ENCODE measurements around the gene SMARCA2. TPM values are rescaled to one million over a fixed set of nuclear protein-coding genes. Genes with fewer than 3 reads are reported as not detected.

The SMARCA2 gene
- total RNA-seq, 1 donor from 2014 or later, result 84.9 TPM

DNA sequence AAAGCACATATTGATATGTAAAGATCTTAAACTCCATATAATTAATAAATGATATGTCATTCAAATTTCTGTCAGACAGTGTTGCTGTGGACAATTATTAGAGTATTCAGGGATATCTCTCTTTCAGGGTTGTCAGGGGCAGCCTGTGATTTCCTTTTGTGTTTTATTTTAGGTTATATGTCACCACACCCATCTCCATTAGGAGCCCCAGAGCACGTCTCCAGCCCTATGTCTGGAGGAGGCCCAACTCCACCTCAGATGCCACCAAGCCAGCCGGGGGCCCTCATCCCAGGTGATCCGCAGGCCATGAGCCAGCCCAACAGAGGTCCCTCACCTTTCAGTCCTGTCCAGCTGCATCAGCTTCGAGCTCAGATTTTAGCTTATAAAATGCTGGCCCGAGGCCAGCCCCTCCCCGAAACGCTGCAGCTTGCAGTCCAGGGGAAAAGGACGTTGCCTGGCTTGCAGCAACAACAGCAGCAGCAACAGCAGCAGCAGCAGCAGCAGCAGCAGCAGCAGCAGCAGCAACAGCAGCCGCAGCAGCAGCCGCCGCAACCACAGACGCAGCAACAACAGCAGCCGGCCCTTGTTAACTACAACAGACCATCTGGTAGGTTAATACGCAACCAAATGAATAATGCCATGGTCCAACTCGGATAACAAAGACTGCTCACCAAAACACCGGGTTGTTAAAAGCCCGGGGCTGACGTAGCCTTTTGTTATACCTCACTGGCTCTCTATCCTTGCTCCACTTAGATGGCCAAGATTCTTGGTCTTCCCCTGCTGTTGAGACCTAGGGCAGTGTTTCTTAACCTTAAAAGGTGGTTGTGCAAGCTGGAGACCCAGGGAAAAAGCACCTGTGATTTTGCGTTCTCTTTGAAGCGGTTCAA, 24.4 kb downstream of the SMARCA2 start:
- no peak for DNase-seq (ENCODE audit: low read depth in 2 of 2)

DNA sequence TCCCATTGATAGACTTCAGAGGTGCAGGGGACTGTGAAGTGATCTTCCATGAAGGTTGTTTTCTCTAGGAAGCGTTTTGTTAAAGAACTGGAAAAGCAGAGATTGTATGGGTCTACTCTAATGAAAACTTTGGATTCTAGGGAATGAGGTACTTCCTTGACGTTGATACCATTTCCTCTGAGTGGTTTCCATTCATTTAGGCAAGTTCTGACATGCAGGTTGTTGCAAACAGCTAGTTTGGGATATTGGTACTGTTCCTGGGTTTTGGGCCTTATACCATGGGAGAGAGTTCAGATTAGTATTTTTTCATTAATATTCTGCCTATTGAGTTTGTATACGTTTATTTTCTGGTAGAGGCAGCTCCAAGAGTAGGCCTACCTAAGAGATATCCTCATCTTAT, 25.7 kb downstream of the SMARCA2 start:
- DNase-seq (ENCODE audit: low read depth in 2 of 2), result no peak

DNA sequence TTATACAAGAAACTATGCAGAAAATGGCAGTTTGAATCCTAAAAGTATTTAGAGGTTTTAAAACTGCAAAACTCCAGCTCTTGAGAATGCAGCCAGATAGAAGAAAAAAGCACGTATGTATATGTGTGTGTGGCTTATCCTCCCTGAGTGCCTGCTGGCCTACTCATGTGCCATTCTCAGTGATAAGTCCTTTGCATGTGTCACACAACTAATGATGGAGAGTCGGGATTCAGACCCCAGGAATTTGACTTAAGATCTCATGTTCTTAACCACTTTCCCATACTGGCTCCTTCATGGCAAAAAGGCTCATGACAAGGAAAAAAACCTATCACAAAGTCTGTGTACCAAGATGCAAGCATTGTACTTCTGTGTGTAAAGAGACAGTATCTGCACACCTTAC, 26.6 kb downstream of the SMARCA2 start:
- DNase-seq (ENCODE audit: low read depth in 2 of 2), result no peak

DNA sequence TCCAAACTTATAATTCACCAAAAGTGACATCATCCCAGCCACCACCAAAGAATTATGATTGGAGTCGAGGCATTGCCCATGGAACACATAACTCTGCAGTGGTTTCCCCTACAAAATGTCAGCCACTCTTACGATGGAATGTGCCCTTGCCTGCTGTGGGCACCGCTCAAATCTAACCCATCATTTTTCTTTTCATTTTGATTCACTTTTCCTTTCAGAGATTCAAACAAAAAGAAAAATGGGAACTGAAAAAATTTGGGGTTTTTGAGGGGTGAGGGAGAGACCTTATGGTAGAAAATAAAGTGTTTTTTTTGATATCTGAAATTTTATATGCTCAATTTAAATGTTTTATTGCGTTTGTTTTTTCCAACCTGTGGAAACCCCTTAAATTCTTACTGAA, 28.1 kb downstream of the SMARCA2 start:
- no peak for DNase-seq (ENCODE audit: low read depth in 2 of 2)

DNA sequence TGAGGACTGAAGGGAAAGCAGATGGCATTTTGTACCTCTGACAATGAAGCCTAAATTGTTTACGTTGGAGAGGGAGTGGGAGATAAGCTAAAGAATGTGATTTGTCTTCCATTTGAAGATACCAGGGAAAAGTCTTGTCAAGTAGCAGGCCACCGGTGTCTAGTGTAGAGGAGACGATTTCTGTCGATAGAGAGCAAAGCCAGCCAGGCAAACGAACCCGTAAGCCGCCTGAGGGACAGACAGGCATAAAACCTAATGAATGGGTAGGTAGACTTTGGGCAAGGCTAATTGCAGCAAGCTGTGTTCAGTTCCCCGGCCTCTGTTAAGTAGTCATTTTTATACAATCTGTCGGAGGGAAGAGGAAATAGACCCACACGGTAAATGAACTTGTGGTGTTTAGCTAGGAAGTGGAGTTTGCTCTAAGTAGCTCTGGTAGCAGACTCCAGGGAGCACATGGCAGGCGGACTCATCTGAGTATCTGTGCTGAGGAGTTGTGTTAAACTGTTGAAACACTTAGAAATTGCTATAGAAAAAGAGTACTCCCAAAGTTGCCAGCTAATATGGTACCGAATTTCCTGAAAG, 28.8 kb downstream of the SMARCA2 start:
- no peak for DNase-seq (ENCODE audit: low read depth in 2 of 2)

DNA sequence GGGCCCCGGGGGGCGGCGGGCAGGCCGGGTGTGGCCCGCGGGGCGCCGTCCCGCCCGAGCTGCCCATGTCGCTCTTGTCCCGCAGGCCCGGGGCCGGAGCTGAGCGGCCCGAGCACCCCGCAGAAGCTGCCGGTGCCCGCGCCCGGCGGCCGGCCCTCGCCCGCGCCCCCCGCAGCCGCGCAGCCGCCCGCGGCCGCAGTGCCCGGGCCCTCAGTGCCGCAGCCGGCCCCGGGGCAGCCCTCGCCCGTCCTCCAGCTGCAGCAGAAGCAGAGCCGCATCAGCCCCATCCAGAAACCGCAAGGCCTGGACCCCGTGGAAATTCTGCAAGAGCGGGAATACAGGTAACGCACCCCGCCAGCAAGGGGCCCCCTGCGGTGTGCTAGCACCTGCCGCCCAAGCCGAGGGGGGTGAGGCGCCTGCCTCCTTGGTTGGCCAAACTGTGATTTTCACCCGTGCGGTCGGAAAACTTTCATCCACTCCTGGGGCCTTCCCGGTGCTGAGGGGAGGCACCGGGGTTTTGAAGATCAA, 32.1 kb downstream of the SMARCA2 start:
- no peak for DNase-seq (ENCODE audit: low read depth in 2 of 2)

DNA sequence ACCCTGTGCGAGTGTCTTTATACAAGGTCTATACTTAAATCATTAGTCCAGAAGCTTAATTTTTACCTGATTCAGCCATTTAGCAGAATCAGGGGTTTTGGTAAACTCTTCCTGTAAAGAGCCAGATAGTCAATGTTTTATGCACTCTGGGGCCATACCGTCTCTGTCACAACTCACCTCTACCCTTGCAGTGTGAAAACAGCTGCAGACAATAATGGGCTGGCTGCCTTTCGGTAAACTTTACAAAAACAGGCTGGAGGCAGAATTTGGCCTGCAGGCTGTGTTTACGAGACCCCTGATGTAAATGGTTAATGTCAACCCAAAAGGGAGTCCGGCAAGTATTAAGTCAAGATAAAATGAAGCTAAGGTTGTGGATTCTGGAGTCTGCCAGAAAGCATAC, 32.8 kb downstream of the SMARCA2 start:
- no peak for DNase-seq (ENCODE audit: low read depth in 2 of 2)

DNA sequence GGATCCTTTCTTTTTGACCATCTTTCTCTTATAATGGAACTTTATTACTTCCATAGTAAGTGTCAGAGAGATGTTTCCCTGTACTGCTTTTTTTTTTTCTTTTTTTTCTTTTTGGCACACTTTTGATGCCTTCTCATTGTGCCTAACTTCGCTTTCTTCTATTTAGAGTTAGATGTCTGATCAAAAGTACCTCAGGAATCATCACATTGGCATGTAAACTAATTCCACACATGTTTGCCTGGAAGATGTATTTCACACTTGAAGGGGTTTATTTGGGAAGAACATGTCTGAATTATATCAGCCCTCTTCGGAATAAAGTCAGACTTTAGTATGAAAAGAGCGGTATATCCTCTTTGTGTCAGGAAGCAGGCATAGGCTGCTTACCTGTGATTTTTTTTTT, 35.1 kb downstream of the SMARCA2 start:
- DNase-seq (ENCODE audit: low read depth in 2 of 2), result no peak

DNA sequence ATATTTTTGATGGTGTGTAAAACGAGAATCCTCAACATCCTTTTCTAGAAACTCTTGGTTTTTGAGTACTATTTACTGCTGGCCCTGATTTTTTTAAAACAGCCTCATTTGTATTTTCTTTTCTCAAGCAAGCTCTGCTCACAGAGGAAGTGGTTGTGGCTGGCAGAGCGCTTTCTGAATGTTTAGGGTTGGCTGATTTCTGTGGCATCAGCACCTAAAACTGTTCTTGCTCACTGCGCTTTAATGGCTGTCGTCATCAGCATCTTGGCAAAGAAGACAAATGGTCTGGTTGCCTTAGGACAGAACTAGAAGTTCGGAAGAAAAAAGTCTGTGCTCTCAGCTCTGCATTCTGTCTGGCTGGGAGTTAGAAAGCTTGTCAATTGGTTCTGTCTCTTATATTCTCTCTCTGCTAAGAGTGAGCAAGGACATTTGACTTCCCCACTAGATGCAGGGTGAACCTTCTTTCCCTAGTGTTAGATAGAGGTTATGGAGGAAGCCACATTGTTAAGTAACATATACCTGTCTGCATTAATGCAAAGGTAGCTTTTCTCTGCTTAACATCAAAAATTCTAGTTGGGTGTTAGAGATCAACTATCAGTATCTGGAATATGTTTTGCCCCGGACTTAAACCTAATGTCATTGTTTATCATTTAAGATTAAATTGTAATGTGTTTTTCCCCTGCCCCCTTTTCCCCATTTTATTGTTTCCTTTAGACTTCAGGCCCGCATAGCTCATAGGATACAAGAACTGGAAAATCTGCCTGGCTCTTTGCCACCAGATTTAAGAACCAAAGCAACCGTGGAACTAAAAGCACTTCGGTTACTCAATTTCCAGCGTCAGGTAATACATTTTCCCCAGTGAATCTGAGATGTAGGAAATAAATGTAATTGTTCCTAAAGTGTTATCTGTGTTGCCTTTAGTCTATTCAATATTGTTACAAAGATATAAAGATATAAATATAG, 39.0 kb downstream of the SMARCA2 start:
- peak in 1 of 2 donors; percentile 38 for DNase-seq (ENCODE audit: low read depth in 2 of 2)

DNA sequence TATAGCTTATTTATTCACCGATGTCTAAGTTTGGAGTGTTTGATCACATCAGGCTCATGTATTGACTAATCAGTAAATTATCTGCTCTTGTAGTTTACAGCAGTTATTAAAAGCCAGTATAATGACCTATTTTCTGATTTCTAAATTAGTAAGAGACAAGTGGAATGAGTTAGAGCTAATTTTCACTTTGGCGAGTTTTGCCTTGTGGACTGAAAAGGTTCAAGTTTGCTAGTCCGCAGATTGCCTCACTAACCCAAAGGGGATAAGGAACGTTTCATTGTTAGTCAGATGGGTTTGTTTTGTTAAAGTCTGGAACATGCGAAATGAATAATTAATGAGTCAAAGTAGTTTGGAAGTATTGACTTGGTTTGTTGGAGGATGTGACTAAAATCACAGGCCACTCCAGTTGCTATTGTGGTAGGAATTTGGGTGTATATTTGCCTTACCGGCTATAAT, 40.1 kb downstream of the SMARCA2 start:
- DNase-seq (ENCODE audit: low read depth in 2 of 2), result peak in 1 of 2 donors; percentile 81

DNA sequence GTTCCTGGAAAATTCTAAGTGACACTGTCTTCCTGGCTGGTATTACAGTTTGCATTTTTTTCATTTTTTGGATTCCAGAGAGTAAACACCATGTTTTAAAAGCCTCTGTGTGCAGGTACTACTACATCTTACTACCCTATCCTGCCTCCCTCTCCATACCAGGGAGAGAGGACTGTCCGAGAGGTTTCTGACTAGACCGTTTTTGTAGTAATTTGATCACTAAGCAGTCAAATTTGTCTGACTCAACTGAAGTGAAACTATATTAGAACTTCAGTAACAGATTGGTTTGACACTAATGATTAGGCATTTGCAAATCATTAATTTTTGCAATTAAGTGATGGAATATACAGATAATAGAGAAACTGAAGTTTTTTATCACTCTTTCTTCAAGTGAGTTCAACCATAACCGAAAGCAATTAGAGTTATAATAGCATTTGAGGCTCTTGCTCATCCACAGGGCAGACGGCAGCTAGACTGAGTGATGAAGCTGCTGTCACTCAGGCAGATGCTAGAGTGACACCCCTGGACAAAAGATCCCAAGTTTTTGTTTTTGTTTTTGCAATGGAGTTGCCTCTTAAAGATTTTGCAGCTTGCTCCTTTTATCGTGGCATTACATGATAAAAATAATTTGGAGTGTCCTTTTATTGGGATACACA, 44.3 kb downstream of the SMARCA2 start:
- no peak for DNase-seq (ENCODE audit: low read depth in 2 of 2)

DNA sequence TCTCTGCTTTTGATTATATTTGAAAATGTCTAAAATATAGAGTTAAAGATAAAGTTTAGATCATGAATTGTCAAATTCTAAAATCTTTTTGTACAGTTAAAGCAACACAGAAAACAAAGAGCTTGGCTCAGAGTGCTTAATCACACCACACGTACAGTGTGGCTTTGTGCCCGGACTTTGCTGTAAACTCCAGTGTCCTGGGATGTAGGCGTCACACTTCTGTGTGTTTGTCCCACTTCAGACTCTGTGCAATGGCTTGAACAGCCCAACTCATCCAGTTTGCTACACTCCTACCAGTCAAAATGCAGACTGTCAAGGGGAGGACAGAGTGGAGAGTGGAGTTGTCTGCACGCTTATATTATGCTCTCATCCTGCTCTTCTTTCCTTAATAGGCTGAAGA, 45.3 kb downstream of the SMARCA2 start:
- peak in 1 of 2 donors; percentile 19 for DNase-seq (ENCODE audit: low read depth in 2 of 2)

DNA sequence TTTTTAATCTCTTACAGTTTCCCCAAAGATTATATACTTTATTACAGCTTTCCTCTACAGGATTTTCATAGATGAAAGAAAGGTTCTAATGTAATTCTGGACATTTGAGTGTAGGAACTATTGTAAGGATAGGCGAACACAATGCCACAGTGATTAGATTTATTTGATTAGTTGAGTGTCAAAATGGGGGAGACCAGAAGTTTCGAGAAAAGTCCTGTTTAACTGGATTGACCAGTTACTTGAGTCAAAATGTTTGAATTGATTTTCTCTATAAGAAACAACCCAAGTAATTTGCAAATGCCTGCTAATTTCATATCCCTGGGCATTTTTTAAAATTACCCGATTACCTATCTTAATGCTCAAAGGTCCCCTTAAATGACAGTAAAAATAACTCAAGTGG, 50.6 kb downstream of the SMARCA2 start:
- DNase-seq (ENCODE audit: low read depth in 2 of 2), result no peak

DNA sequence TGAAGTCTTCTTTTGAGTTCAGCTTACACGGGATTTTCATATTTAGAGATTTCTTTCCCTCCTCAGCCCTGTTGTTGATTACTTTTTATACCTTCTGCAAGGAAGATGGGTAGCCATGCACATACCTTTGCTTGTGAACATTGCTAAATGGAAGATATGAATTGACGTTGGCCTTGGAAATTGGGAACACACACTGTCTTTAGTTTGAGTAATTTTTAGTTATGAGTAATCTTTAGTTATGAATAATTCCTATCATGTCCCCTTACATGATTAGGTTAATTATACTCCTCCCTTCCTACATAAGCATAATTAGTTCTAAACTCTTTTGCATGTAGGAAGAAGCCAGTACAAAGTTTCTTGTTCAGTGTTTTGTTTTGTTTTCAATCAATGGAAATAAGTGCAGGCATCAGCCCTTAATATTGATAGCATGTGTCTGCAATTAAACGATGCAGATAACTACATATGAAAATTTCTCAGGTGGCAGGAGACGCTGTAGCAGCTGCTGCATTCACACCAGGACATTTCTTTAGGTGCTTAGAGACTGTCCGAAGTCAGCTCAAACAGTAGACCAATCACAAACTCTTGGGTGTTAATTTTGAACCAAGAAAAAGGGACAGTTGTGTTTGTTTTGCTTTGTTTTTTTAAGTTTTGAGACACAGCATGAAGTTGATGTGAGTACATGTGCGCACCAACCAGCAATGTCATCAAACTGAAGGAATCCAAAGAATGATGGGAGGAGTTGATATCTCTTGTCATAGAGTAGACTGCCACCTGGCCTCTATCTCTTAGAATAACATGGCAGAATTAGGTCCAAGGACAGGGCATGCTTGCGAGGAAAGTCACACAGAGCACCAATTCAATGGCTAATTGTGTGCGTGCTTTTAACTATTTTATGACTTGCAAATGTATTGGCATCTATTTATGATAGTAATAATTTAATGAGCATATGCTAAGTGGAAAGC, 51.4 kb downstream of the SMARCA2 start:
- peak; percentile 48 to 54 for DNase-seq (ENCODE audit: low read depth in 2 of 2)

DNA sequence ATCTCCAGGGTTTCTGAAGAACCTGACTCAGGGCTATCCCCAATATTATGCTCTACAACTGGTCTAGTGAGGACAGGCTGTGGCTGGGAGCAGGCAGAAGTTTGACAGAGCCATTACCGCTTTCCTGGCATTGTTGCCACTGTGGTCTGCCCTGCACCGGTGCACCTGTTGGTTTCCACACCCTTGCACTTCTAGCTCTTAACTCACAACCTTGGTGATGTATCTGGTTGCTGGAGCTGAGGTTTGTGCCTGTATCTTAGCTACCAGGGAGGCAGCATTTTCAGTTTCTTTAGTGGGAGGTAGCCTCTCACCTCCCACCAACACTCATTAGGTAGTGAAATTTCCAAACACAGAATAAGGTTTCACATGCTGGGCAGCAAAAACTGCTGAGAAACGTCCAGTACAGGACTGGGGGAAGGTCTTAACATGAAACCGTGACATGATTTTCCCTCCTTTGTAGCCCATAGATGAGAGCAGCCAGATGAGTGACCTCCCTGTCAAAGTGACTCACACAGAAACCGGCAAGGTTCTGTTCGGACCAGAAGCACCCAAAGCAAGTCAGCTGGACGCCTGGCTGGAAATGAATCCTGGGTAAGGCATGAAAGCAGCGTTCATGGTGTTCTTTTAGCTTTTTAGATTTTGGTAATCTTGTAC, 57.7 kb downstream of the SMARCA2 start:
- DNase-seq (ENCODE audit: low read depth in 2 of 2), result peak in 1 of 2 donors; percentile 23

DNA sequence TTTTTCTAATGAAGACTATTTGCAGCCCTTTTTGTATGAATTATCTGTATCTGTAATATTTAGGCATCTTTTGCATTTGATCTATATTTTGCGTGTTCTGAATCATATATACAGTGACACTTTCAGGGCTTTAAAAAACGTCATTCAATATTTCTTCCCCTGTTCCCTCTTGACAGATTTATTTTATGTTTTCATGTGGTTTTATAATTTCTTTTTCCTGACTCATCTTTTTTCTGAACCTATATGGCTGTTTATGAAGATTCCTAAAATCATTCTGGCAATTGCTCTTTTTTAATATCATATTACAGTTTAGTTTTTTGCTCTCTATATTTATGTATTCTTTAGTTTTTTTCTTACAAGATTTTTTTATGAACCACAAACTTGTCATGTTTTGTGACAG, 67.6 kb downstream of the SMARCA2 start:
- DNase-seq (ENCODE audit: low read depth in 2 of 2), result no peak

DNA sequence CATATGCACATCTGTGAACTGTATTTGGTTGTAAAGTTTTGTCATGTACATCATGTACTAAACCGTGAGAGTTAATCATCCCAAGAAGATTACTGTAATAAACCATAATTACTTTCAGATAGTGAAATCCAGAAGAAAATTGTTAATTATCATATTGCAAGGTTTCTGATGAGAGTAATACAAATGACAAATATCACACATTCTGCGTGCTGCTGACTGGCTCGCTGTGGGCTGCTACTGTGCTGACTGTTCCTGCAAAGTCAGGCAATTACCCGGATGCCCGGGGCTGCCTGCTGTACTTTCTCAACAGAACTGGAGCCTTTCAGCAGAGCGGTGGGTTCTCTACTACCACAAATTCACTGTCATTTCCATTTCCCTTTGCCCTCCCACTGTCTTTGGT, 68.3 kb downstream of the SMARCA2 start:
- no peak for DNase-seq (ENCODE audit: low read depth in 2 of 2)

DNA sequence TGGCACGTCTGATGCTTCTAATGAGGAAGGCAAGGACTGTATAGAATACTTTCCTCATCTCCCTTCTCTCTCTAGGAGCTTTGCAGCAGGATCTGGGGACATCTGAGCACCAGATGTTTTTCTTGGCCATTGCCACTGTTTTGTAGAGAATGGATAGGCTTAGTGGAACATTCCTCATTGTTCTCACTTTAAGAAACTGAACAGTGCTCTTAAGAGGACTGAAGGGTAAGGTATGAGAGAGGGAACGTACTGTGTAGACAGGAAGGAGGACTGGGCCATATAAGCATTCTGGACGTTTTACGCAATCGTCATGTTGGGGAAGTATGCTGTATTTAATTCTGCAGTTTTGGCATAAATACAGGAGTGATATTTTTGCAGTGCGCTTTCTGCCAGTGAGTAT, 70.6 kb downstream of the SMARCA2 start:
- DNase-seq (ENCODE audit: low read depth in 2 of 2), result peak; percentile 29 to 72

DNA sequence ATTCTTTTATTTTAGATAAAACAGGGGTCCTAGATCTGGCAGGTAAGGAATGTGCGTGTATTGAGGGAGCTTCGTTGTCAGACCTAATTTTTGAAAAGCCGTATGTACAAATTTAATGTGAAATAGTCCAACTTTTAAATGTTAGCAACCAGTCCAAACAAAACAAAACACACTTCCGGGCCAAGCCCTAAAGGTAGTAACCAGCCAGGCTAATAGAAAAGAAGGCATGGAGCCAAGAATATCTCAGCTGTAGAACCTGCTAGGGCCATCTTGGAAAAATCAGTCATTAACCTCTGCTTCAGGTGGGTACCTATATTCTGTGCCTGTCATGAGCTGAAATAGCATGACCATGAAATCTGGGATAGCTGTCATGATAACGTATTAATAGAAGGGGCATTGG, 71.0 kb downstream of the SMARCA2 start:
- DNase-seq (ENCODE audit: low read depth in 2 of 2), result peak in 1 of 2 donors; percentile 84
